PC-9 (cell line): Measurements from ENCODE around the gene FGF22. TPM values are rescaled to one million over a fixed set of nuclear protein-coding genes. Genes with fewer than 3 reads are reported as not detected.

ENCODE experiments used
- BruUV-seq: library from RNA; stranded (reverse); fragments of 400-500 nt; replicated peaks from 2 replicates; lab custom pipeline; 2021; lab: Mats Ljungman, UMichigan
- CTCF ChIA-PET: fragments of 300-600 bp; sonication (Branson Sonifier 250); formaldehyde crosslinking; loops from one replicate; lab custom pipeline; 2022; ENCODE audit warnings: antibody characterized with exemption; lab: Charles Lee
- POLR2A ChIA-PET: fragments of 300-600 bp; sonication (Branson Sonifier 250); formaldehyde crosslinking; loops from one replicate; lab custom pipeline; 2022; ENCODE audit warnings: antibody characterized with exemption; ENCODE audit not compliant: unreplicated experiment; lab: Charles Lee
- DNase-seq, 2 experiments: peaks; one replicate each; pipeline versions ENCODE4 v3.0.0 to v3.0.0-alpha.2; 2015 to 2022; ENCODE audit warnings: mixed read lengths in 1 of 2
- H2AFZ ChIP-seq: fragments of 200-600 bp; sonication (generic); 2 replicates; pipeline ENCODE4 v1.8.1; 2017; ENCODE audit warnings: antibody characterized with exemption
- H3F3A ChIP-seq: fragments of 200-600 bp; sonication (generic); 2 replicates; pipeline ENCODE4 v1.8.1; 2017; ENCODE audit warnings: antibody characterized with exemption, mild to moderate bottlenecking, low read depth; ENCODE audit not compliant: insufficient read depth
- H3K27ac ChIP-seq: fragments of 200-600 bp; sonication (generic); 2 replicates; pipeline ENCODE4 v1.6.1; 2016; ENCODE audit warnings: mixed run types
- H3K27me3 ChIP-seq: fragments of 200-600 bp; sonication (generic); 2 replicates; pipeline ENCODE4 v1.6.1; 2016; ENCODE audit warnings: low read depth, mixed run types; ENCODE audit not compliant: insufficient read depth
- H3K36me3 ChIP-seq: fragments of 200-600 bp; sonication (generic); 2 replicates; pipeline ENCODE4 v1.6.1; 2016; ENCODE audit warnings: low read depth, mixed run types
- H3K4me1 ChIP-seq: fragments of 200-600 bp; sonication (generic); replicated peaks from 2 replicates; pipeline ENCODE4 v1.6.1; 2016; ENCODE audit warnings: mixed run types; ENCODE audit not compliant: insufficient read depth
- H3K4me2 ChIP-seq: fragments of 200-600 bp; sonication (generic); 2 replicates; pipeline ENCODE4 v1.6.1; 2017; ENCODE audit warnings: mixed run types
- H3K4me3 ChIP-seq: fragments of 200-600 bp; sonication (generic); 2 replicates; pipeline ENCODE4 v1.6.1; 2016; ENCODE audit warnings: mixed run types
- H3K79me2 ChIP-seq: fragments of 200-600 bp; sonication (generic); 2 replicates; pipeline ENCODE4 v1.6.1; 2017; ENCODE audit warnings: low read depth, mixed run types
- H3K9me2 ChIP-seq: fragments of 200-600 bp; sonication (generic); 2 replicates; pipeline ENCODE4 v1.8.1; 2017; ENCODE audit warnings: mild to moderate bottlenecking; ENCODE audit not compliant: insufficient read depth
- H3K9me3 ChIP-seq: fragments of 200-600 bp; sonication (generic); 2 replicates; pipeline ENCODE4 v1.8.1; 2016; ENCODE audit warnings: low read depth; ENCODE audit not compliant: insufficient read depth
- H4K20me1 ChIP-seq: fragments of 200-600 bp; sonication (generic); 2 replicates; pipeline ENCODE4 v1.8.1; 2017; ENCODE audit not compliant: insufficient read depth
- EZH2 ChIP-seq: fragments of 200-600 bp; sonication (generic); IDR thresholded peaks from 2 replicates; pipeline ENCODE4 v1.8.0; 2017; ENCODE audit warnings: antibody characterized with exemption, low read depth
- intact Hi-C: fragments of 100-400 bp; cut with micrococcal nuclease; formaldehyde crosslinking; loops from one replicate; pipeline ENCODE4 v1.10.0; 2022; ENCODE audit not compliant: unreplicated experiment
- total RNA-seq: library from RNA; stranded (reverse); gene quantifications from 2 replicates; pipeline ENCODE4 v1.2.3, GENCODE V29; 2021
- TF ChIP-seq, protein P1 (sequence below): fragments of 200-600 bp; sonication (generic); conservative IDR thresholded peaks from 2 replicates; pipeline ENCODE4 v1.6.1; 2017; ENCODE audit warnings: mixed run types, antibody characterized with exemption, mild to moderate bottlenecking, moderate library complexity

The FGF22 gene
- total RNA-seq, 1 experiment from 2014 or later: not detected

DNA sequence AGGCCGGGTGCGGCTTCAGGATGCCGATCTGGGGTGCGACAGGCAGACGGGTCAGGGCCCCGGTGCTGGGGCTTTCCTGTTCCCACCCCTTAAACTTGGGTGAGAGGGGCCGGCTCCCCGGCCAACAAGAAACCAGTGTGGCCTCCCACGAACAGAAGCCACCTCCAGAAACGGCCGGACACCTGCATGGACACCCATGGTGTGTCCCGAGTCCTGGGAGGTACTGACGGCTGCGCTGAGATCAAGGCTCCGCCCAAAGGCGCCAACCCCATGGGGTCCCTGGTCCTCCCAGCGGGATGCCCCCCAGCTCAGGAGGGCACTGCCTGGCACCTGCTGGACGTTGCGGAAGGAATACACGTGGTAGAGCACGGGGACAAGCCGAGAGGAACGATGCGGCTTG lies 17.9 kb upstream of the FGF22 start:
- H3K79me2 ChIP-seq: no peaks in the 10 kb centered on the region
- TF ChIP-seq EZH2: no peak
- TF ChIP-seq, protein P1, sequence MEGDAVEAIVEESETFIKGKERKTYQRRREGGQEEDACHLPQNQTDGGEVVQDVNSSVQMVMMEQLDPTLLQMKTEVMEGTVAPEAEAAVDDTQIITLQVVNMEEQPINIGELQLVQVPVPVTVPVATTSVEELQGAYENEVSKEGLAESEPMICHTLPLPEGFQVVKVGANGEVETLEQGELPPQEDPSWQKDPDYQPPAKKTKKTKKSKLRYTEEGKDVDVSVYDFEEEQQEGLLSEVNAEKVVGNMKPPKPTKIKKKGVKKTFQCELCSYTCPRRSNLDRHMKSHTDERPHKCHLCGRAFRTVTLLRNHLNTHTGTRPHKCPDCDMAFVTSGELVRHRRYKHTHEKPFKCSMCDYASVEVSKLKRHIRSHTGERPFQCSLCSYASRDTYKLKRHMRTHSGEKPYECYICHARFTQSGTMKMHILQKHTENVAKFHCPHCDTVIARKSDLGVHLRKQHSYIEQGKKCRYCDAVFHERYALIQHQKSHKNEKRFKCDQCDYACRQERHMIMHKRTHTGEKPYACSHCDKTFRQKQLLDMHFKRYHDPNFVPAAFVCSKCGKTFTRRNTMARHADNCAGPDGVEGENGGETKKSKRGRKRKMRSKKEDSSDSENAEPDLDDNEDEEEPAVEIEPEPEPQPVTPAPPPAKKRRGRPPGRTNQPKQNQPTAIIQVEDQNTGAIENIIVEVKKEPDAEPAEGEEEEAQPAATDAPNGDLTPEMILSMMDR: no peak
- H2AFZ ChIP-seq: no peak overlapping the region
- no peaks in the 10 kb centered on the region for H3F3A ChIP-seq
- no peaks in the 10 kb centered on the region for H3K36me3 ChIP-seq
- no TSS peak for BruUV-seq
- H3K9me3 ChIP-seq: no peaks in the 10 kb centered on the region
- no peak overlapping the region for H3K27ac ChIP-seq
- no peaks in the 10 kb centered on the region for H4K20me1 ChIP-seq
- no peak for DNase-seq
- ChIA-PET POLR2A (no interaction called here), CTCF (no interaction called here)
- H3K4me2 ChIP-seq: no peak overlapping the region
- intact Hi-C loops: no loop called here
- no peaks in the 10 kb centered on the region for H3K4me1 ChIP-seq
- no peaks in the 10 kb centered on the region for H3K27me3 ChIP-seq
- H3K4me3 ChIP-seq: no peak overlapping the region
- no peaks in the 10 kb centered on the region for H3K9me2 ChIP-seq

DNA sequence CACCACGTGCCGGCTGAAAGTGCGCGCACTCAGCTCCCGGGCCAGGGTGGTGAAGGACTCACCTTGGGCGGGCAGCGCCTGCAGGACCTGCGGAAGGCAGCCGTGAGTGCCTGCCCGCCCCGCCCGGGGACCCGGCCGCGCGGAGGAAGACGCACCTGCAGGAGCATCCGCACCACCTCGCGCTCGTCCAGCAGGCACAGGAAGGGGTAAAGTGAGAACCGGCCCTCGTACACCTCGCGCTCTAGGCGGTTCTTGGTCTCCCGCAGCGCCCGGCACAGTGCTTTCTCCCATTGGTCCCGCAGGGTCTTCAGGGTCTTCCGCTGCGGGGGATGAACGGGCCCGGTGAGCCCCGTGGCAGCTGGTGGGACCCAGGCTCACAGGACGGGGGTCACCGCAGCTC lies 17.0 kb upstream of the FGF22 start:
- Histone ChIP-seq H3K9me3 (no peaks in the 10 kb centered on the region), H3K4me3 (no peak overlapping the region), H3K27ac (no peak overlapping the region), H3K4me1 (no peaks in the 10 kb centered on the region), H3K4me2 (no peak overlapping the region), H3K9me2 (no peaks in the 10 kb centered on the region), H3K79me2 (no peaks in the 10 kb centered on the region), H3K36me3 (no peaks in the 10 kb centered on the region), H2AFZ (no peak overlapping the region), H3F3A (no peaks in the 10 kb centered on the region), H3K27me3 (no peaks in the 10 kb centered on the region), H4K20me1 (no peaks in the 10 kb centered on the region; the same call in 1 of the 2 replicates)
- ChIA-PET POLR2A (no interaction called here), CTCF (no interaction called here)
- BruUV-seq: no TSS peak
- intact Hi-C loops: no loop called here
- DNase-seq: no peak
- no peak for TF ChIP-seq EZH2
- TF ChIP-seq, protein P1: no peak

GRCh38 chr19:623175-623916 lies 16.3 kb upstream of the FGF22 start:
- no peaks in the 10 kb centered on the region for H3K27me3 ChIP-seq
- H3K4me2 ChIP-seq: no peak overlapping the region
- CTCF ChIA-PET: no interaction called here
- H4K20me1 ChIP-seq: no peaks in the 10 kb centered on the region; the same call in 1 of the 2 replicates
- H3K4me3 ChIP-seq: no peak overlapping the region
- H2AFZ ChIP-seq: no peak overlapping the region
- no peaks in the 10 kb centered on the region for H3K79me2 ChIP-seq
- POLR2A ChIA-PET: no interaction called here
- H3K4me1 ChIP-seq: no peaks in the 10 kb centered on the region
- DNase-seq: no peak
- no peak overlapping the region for H3K27ac ChIP-seq
- TF ChIP-seq, protein P1: no peak
- TF ChIP-seq EZH2: no peak
- no TSS peak for BruUV-seq
- H3K36me3 ChIP-seq: 0 out of 2 replicates have a peak, but pooled peaks cover 1% of the 10 kb centered on the region
- H3K9me2 ChIP-seq: no peaks in the 10 kb centered on the region
- intact Hi-C loops: no loop called here
- no peaks in the 10 kb centered on the region for H3F3A ChIP-seq
- H3K9me3 ChIP-seq: no peaks in the 10 kb centered on the region
